C4-2B (cell line): Measurements from ENCODE around the gene ABAT.
"Not testable (repeated sequence)": the region's sequence is repeated elsewhere in the genome, so short reads cannot be mapped to it uniquely, and the experiment has no call there.

Experiments
- H3K27ac ChIP-seq: fragments of 450-650 bp; 2 replicates; pipeline ENCODE4 v1.5.1; 2017
- ZFX ChIP-seq: fragments of 450-650 bp; IDR thresholded peaks from 2 replicates; pipeline ENCODE4 v1.6.1; 2017
- TF ChIP-seq, protein P1 (sequence below): fragments of 450-650 bp; conservative IDR thresholded peaks from 2 replicates; pipeline ENCODE4 v1.5.1; 2017; ENCODE audit warnings: mild to moderate bottlenecking

Gene ABAT

DNA sequence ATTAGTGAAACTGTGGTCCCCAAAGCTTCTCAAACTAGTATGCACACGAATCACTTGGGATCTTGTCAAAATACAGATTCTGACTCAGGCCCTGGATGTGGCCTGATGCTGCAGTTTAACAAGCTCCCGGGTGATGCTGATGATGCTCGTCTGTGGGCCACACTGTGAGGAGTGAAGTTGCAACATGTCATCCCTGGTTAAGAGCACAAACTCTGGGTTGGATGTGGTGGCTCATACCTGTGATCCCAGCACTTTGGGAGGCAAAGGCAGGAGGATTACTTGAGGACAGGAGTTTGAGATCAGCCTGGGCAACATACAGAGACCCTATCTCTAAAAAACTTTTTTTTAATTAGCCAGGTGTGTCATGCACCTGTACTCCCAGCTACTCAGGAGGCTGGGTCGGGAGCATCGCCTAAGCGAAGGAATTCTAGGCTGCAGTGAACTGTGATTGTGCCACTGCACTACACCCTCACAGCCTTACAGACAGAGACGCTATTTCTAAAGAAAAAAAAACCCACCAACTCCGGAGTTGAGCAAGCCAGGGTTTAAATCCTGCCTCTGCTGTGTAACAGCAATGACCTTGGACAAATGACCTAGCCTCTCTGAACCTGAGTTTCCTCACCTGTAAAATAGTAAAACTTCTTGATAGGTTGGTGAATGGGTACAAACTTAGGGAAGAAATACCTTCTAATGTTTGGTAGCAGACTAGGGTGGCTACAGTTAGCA lies 24.4 kb upstream of the ABAT start:
- no peak overlapping the region for H3K27ac ChIP-seq
- TF ChIP-seq, protein P1, sequence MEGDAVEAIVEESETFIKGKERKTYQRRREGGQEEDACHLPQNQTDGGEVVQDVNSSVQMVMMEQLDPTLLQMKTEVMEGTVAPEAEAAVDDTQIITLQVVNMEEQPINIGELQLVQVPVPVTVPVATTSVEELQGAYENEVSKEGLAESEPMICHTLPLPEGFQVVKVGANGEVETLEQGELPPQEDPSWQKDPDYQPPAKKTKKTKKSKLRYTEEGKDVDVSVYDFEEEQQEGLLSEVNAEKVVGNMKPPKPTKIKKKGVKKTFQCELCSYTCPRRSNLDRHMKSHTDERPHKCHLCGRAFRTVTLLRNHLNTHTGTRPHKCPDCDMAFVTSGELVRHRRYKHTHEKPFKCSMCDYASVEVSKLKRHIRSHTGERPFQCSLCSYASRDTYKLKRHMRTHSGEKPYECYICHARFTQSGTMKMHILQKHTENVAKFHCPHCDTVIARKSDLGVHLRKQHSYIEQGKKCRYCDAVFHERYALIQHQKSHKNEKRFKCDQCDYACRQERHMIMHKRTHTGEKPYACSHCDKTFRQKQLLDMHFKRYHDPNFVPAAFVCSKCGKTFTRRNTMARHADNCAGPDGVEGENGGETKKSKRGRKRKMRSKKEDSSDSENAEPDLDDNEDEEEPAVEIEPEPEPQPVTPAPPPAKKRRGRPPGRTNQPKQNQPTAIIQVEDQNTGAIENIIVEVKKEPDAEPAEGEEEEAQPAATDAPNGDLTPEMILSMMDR: no peak
- no peak for TF ChIP-seq ZFX

DNA sequence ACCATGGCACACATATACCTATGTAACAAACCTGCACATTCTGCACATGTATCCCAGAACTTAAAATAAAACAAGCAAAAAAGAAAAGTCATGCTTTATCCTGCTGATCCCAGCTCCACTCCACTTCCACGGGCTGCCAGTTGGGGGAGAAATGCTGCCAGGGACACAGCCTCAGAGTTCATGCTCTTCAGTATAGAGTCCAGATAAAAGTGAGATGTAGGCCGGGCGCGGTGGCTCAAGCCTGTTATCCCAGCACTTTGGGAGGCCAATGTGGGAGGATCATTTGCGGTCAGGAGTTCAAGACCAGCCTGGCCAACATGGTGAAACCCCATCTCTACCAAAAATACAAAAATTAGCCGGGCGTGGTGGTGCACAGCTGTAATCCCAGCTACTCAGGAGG lies 22.5 kb upstream of the ABAT start:
- not testable (repeated sequence) for H3K27ac ChIP-seq
- TF ChIP-seq, protein P1: peak; percentile 46; the same call in 1 of the 2 replicates

DNA sequence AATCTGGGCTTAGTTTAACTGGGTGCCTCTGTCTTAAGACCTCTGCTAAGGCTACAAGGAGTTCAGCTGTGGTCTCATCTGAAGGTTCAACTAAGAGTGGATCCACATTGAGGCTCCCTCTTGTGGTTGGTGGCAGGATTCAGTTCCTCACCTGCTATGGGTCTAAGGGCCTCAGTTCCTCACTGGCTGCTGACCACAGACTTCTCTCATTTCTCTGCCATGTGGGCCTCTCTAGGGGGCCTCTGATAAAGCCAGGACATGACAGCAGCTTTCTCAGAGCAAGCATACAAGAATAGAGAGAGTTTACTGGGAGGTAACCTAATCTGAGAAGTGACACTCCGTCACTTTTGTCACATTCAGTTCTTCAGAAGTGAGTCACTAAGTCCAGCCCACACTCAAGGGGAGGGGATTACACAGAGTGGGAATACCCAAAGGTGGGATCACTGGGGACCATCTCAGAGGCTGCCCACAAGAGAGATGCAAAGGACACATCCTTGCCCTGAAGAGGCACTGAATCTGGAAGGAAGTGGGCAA lies 19.2 kb upstream of the ABAT start:
- H3K27ac ChIP-seq: no peak overlapping the region
- TF ChIP-seq, protein P1: peak; percentile 78
- TF ChIP-seq ZFX: no peak

DNA sequence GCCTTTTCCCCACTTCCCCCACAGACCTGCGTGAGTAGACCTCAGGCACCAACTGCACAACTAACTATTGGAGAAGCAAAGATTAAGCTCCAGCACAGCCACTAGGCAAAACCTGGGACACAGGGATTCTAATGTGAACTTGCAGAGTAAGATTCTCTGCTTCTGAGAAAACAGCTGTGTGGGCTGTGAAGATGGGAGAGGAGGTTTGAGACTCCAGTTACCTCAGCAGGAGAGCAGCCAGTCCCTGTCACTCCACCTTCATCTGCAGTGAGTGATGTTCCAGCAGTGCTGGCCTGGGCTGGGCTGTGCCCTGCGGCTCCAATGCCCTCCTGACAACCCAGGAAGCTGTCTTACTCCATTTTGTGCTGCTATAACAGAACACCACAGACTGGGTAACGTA lies 18.0 kb upstream of the ABAT start:
- no peak for TF ChIP-seq ZFX
- TF ChIP-seq, protein P1: no peak
- no peak overlapping the region for H3K27ac ChIP-seq

DNA sequence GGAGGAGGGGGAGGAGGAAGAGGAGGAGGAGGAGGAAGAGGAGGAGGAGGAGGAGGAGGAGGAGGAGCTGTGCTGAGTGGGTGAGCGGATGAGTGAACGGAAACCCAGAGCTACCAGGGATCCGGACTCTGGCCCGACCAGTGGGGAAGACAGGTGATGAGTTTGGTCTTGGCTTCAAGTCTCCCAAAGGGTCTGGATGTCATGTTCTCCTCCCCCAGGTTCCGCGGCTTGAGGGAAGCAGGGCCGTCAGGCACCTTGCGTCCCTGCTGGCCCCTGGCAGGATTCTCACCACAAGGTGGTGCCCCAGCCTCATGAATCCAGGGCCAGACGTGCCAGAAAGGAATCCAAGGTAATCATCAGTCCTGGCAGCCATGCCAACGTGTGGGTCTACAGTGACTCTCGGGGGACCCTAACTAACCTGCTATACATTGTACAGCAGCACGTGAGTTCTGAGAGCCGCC lies 13.5 kb upstream of the ABAT start:
- H3K27ac ChIP-seq: no peak overlapping the region
- TF ChIP-seq, protein P1: peak; percentile 80
- TF ChIP-seq ZFX: no peak

DNA sequence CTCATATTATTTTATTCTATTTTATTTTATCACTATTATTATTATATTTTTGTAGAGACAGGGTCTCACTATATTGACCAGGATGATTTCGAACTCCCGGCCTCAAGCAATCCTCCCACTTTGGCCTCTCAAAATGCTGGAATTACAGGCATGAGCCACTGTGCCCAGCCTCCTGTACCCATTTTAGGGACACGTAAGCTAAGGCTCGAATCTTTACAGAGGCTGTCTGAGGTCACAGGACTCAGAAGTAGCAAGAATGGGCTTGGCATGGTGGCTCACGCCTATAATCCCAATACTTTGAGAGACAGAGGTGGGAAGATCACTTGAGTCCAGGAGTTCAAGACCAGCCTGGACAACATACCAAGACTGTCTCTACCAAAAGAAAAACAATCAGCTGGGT lies 12.7 kb upstream of the ABAT start:
- H3K27ac ChIP-seq: no peak overlapping the region
- TF ChIP-seq, protein P1: no peak
- TF ChIP-seq ZFX: no peak

DNA sequence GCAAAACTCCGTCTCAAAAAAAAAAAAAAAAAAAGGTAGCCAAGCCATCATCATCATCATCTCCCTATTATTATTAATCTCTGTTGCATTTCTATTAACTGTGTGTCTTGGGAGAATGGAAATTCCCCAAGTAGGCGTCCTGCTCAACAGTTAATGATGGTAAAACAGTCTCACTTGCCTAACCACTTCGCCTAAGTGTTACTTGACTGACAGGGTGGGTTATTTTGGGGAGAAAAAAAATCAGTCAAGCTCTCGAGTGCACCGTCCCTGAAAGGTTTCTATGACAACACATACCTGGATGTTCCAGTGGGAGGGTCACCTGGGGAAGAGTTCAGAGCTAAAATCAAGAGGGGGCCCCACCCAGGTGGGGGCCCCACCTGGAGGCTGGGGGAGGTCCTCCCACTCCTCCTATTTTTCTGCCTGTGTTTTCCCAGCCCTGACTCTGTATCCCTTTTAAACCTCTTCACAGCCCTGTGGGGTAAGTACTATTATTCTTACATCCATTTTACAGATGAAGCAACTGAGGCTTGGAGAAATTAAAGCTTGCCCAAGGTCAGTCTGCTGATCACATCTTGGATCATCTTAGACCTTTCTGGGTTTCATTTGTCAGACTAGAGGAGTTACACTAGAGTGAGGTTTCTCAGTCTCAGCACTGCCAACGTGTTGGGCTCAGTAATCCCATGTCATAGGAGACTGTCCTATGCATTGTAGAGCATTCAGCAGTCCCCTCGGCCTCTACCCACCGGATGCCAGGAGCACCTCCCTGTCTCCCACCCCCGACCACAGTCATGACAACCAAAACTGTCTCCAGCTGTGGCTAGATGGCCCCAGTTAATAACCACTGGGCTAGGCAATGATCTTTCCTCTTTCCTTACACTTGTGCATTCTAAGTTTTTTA lies 11.0 kb upstream of the ABAT start:
- H3K27ac ChIP-seq: no peak overlapping the region
- TF ChIP-seq, protein P1: no peak
- TF ChIP-seq ZFX: no peak
